ENCODE measurements around the gene ACBD6.
"Not testable (repeated sequence)": the region's sequence is repeated elsewhere in the genome, so short reads cannot be mapped to it uniquely, and the experiment has no call there.

ACBD6 gene

GRCh38 chr1:180451504-180451903 is 50.9 kb downstream of the ACBD6 start:
- Histone ChIP-seq H3K27me3 (ENCODE audit: control insufficient read depth, insufficient read depth, low read length) (no peaks in the 10 kb centered on the region), H3K9ac (ENCODE audit: low read depth, low read length) (no peak overlapping the region), H3K4me1 (ENCODE audit: control insufficient read depth, insufficient read depth, low read length) (no peaks in the 10 kb centered on the region), H3K27ac (ENCODE audit: low read depth, low read length) (no peak overlapping the region), H3K9me3 (ENCODE audit: control insufficient read depth, insufficient read depth, low read length) (0 out of 2 replicates have a peak, but pooled peaks cover 6% of the 10 kb centered on the region), H3K4me3 (ENCODE audit: low read depth, low read length) (no peak overlapping the region), H3K36me3 (ENCODE audit: control insufficient read depth, insufficient read depth, low read length) (no peaks in the 10 kb centered on the region)

GRCh38 chr1:180444522-180444921 is 57.9 kb downstream of the ACBD6 start:
- no peaks in the 10 kb centered on the region for H3K4me1 ChIP-seq (ENCODE audit: control insufficient read depth, insufficient read depth, low read length)
- no peak overlapping the region for H3K4me3 ChIP-seq (ENCODE audit: low read depth, low read length)
- H3K27me3 ChIP-seq (ENCODE audit: control insufficient read depth, insufficient read depth, low read length) = no peaks in the 10 kb centered on the region
- H3K9ac ChIP-seq (ENCODE audit: low read depth, low read length) = no peak overlapping the region
- H3K27ac ChIP-seq (ENCODE audit: low read depth, low read length) = no peak overlapping the region
- no peaks in the 10 kb centered on the region for H3K36me3 ChIP-seq (ENCODE audit: control insufficient read depth, insufficient read depth, low read length)
- no peaks in the 10 kb centered on the region for H3K9me3 ChIP-seq (ENCODE audit: control insufficient read depth, insufficient read depth, low read length)

GRCh38 chr1:180440335-180440734 is 62.0 kb downstream of the ACBD6 start:
- Histone ChIP-seq H3K9ac (ENCODE audit: low read depth, low read length) (no peak overlapping the region), H3K9me3 (ENCODE audit: control insufficient read depth, insufficient read depth, low read length) (no peaks in the 10 kb centered on the region), H3K27me3 (ENCODE audit: control insufficient read depth, insufficient read depth, low read length) (no peaks in the 10 kb centered on the region), H3K4me3 (ENCODE audit: low read depth, low read length) (no peak overlapping the region), H3K36me3 (ENCODE audit: control insufficient read depth, insufficient read depth, low read length) (no peaks in the 10 kb centered on the region), H3K4me1 (ENCODE audit: control insufficient read depth, insufficient read depth, low read length) (no peaks in the 10 kb centered on the region), H3K27ac (ENCODE audit: low read depth, low read length) (no peak overlapping the region)

GRCh38 chr1:180435566-180435965 is 66.8 kb downstream of the ACBD6 start:
- Histone ChIP-seq H3K4me1 (ENCODE audit: control insufficient read depth, insufficient read depth, low read length) (peaks cover 17% of the 10 kb centered on the region), H3K4me3 (ENCODE audit: low read depth, low read length) (no peak overlapping the region), H3K9ac (ENCODE audit: low read depth, low read length) (no peak overlapping the region), H3K36me3 (ENCODE audit: control insufficient read depth, insufficient read depth, low read length) (no peaks in the 10 kb centered on the region), H3K27me3 (ENCODE audit: control insufficient read depth, insufficient read depth, low read length) (no peaks in the 10 kb centered on the region), H3K9me3 (ENCODE audit: control insufficient read depth, insufficient read depth, low read length) (no peaks in the 10 kb centered on the region), H3K27ac (ENCODE audit: low read depth, low read length) (no peak overlapping the region)

- Histone ChIP-seq H3K27ac (ENCODE audit: low read depth, low read length) (peak overlapping the region; percentile 20), H3K4me3 (ENCODE audit: low read depth, low read length) (no peak overlapping the region), H3K27me3 (ENCODE audit: control insufficient read depth, insufficient read depth, low read length) (no peaks in the 10 kb centered on the region), H3K9me3 (ENCODE audit: control insufficient read depth, insufficient read depth, low read length) (no peaks in the 10 kb centered on the region), H3K36me3 (ENCODE audit: control insufficient read depth, insufficient read depth, low read length) (no peaks in the 10 kb centered on the region), H3K9ac (ENCODE audit: low read depth, low read length) (no peak overlapping the region), H3K4me1 (ENCODE audit: control insufficient read depth, insufficient read depth, low read length) (peaks cover 17% of the 10 kb centered on the region)
Observed at GRCh38 chr1:180433873-180434272, 68.5 kb downstream of the ACBD6 start.

- Histone ChIP-seq H3K9me3 (ENCODE audit: control insufficient read depth, insufficient read depth, low read length) (no peaks in the 10 kb centered on the region), H3K4me3 (ENCODE audit: low read depth, low read length) (no peak overlapping the region), H3K9ac (ENCODE audit: low read depth, low read length) (no peak overlapping the region), H3K4me1 (ENCODE audit: control insufficient read depth, insufficient read depth, low read length) (peaks cover 19% of the 10 kb centered on the region), H3K36me3 (ENCODE audit: control insufficient read depth, insufficient read depth, low read length) (no peaks in the 10 kb centered on the region), H3K27ac (ENCODE audit: low read depth, low read length) (no peak overlapping the region), H3K27me3 (ENCODE audit: control insufficient read depth, insufficient read depth, low read length) (no peaks in the 10 kb centered on the region)
Observed at GRCh38 chr1:180431683-180432082, 70.7 kb downstream of the ACBD6 start.

GRCh38 chr1:180428782-180429695 is 73.3 kb downstream of the ACBD6 start:
- H3K4me3 ChIP-seq (ENCODE audit: low read depth, low read length) = no peak overlapping the region
- peaks cover 40% of the 10 kb centered on the region for H3K4me1 ChIP-seq (ENCODE audit: control insufficient read depth, insufficient read depth, low read length)
- no peaks in the 10 kb centered on the region for H3K27me3 ChIP-seq (ENCODE audit: control insufficient read depth, insufficient read depth, low read length)
- no peaks in the 10 kb centered on the region for H3K9me3 ChIP-seq (ENCODE audit: control insufficient read depth, insufficient read depth, low read length)
- no peak overlapping the region for H3K9ac ChIP-seq (ENCODE audit: low read depth, low read length)
- no peak overlapping the region for H3K27ac ChIP-seq (ENCODE audit: low read depth, low read length)
- no peaks in the 10 kb centered on the region for H3K36me3 ChIP-seq (ENCODE audit: control insufficient read depth, insufficient read depth, low read length)

GRCh38 chr1:180425952-180426351 is 76.4 kb downstream of the ACBD6 start:
- no peak overlapping the region for H3K9ac ChIP-seq (ENCODE audit: low read depth, low read length)
- H3K4me3 ChIP-seq (ENCODE audit: low read depth, low read length) = no peak overlapping the region
- H3K27me3 ChIP-seq (ENCODE audit: control insufficient read depth, insufficient read depth, low read length) = no peaks in the 10 kb centered on the region
- no peaks in the 10 kb centered on the region for H3K9me3 ChIP-seq (ENCODE audit: control insufficient read depth, insufficient read depth, low read length)
- H3K27ac ChIP-seq (ENCODE audit: low read depth, low read length) = no peak overlapping the region
- peaks cover 24% of the 10 kb centered on the region for H3K4me1 ChIP-seq (ENCODE audit: control insufficient read depth, insufficient read depth, low read length)
- H3K36me3 ChIP-seq (ENCODE audit: control insufficient read depth, insufficient read depth, low read length) = no peaks in the 10 kb centered on the region

- no peak overlapping the region for H3K27ac ChIP-seq (ENCODE audit: low read depth, low read length)
- H3K9me3 ChIP-seq (ENCODE audit: control insufficient read depth, insufficient read depth, low read length) = no peaks in the 10 kb centered on the region
- no peaks in the 10 kb centered on the region for H3K27me3 ChIP-seq (ENCODE audit: control insufficient read depth, insufficient read depth, low read length)
- H3K36me3 ChIP-seq (ENCODE audit: control insufficient read depth, insufficient read depth, low read length) = no peaks in the 10 kb centered on the region
- no peak overlapping the region for H3K4me3 ChIP-seq (ENCODE audit: low read depth, low read length)
- H3K4me1 ChIP-seq (ENCODE audit: control insufficient read depth, insufficient read depth, low read length) = peaks cover 24% of the 10 kb centered on the region
- H3K9ac ChIP-seq (ENCODE audit: low read depth, low read length) = no peak overlapping the region
Observed at GRCh38 chr1:180424848-180425457, 77.4 kb downstream of the ACBD6 start.

- H3K4me1 ChIP-seq (ENCODE audit: control insufficient read depth, insufficient read depth, low read length) = peaks cover 21% of the 10 kb centered on the region
- H3K4me3 ChIP-seq (ENCODE audit: low read depth, low read length) = no peak overlapping the region
- no peaks in the 10 kb centered on the region for H3K36me3 ChIP-seq (ENCODE audit: control insufficient read depth, insufficient read depth, low read length)
- H3K27ac ChIP-seq (ENCODE audit: low read depth, low read length) = no peak overlapping the region
- no peak overlapping the region for H3K9ac ChIP-seq (ENCODE audit: low read depth, low read length)
- no peaks in the 10 kb centered on the region for H3K9me3 ChIP-seq (ENCODE audit: control insufficient read depth, insufficient read depth, low read length)
- H3K27me3 ChIP-seq (ENCODE audit: control insufficient read depth, insufficient read depth, low read length) = no peaks in the 10 kb centered on the region
Observed at GRCh38 chr1:180421614-180422013, 80.8 kb downstream of the ACBD6 start.

GRCh38 chr1:180421145-180421544 is 81.2 kb downstream of the ACBD6 start:
- not testable (repeated sequence) for H3K9ac ChIP-seq (ENCODE audit: low read depth, low read length); H3K36me3 ChIP-seq (ENCODE audit: control insufficient read depth, insufficient read depth, low read length); H3K27me3 ChIP-seq (ENCODE audit: control insufficient read depth, insufficient read depth, low read length); H3K4me3 ChIP-seq (ENCODE audit: low read depth, low read length); H3K27ac ChIP-seq (ENCODE audit: low read depth, low read length); H3K9me3 ChIP-seq (ENCODE audit: control insufficient read depth, insufficient read depth, low read length)
- peaks cover 16% of the 10 kb centered on the region for H3K4me1 ChIP-seq (ENCODE audit: control insufficient read depth, insufficient read depth, low read length)

Measured in HUES48 (cell line).